ENCODE data around the gene FAM107B.

GRCh38 chr10:14572811-14573210, 201.9 kb downstream of the FAM107B start:
- no peak for TF ChIP-seq EZH2phosphoT487 (IDR thresholded peaks at IDR 0.05; ENCODE audit: low read depth, severe bottlenecking, unreplicated experiment)
- TF ChIP-seq, protein P1, sequence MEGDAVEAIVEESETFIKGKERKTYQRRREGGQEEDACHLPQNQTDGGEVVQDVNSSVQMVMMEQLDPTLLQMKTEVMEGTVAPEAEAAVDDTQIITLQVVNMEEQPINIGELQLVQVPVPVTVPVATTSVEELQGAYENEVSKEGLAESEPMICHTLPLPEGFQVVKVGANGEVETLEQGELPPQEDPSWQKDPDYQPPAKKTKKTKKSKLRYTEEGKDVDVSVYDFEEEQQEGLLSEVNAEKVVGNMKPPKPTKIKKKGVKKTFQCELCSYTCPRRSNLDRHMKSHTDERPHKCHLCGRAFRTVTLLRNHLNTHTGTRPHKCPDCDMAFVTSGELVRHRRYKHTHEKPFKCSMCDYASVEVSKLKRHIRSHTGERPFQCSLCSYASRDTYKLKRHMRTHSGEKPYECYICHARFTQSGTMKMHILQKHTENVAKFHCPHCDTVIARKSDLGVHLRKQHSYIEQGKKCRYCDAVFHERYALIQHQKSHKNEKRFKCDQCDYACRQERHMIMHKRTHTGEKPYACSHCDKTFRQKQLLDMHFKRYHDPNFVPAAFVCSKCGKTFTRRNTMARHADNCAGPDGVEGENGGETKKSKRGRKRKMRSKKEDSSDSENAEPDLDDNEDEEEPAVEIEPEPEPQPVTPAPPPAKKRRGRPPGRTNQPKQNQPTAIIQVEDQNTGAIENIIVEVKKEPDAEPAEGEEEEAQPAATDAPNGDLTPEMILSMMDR (IDR thresholded peaks at IDR 0.05; ENCODE audit: poor library complexity): no peak

Data from hepatocyte (in vitro differentiated cells).